A549 (cell line): Measurements from ENCODE around the gene SLC22A31.

Experiments
- RCOR1 ChIP-seq: fragments of 150-350 bp; IDR thresholded peaks from 2 replicates; pipeline ENCODE4 v1.6.1; 2014; ENCODE audit warnings: antibody characterized with exemption, low read length, low read depth
- TF ChIP-seq, protein P1 (sequence below): fragments of >200 bp; sonication (Bioruptor Twin); formaldehyde crosslinking; IDR thresholded peaks from 3 replicates; pipeline ENCODE4 v1.5.1; 2016
- TF ChIP-seq, protein P2 (sequence below): fragments of 200-600 bp; sonication (generic); IDR thresholded peaks from 2 replicates; pipeline ENCODE4 v1.6.1; 2016; ENCODE audit warnings: antibody characterized with exemption, mild to moderate bottlenecking, moderate library complexity
- TF ChIP-seq, protein P3 (sequence below): IDR thresholded peaks from 2 replicates; pipeline ENCODE4 v1.6.1; 2012

DNA sequence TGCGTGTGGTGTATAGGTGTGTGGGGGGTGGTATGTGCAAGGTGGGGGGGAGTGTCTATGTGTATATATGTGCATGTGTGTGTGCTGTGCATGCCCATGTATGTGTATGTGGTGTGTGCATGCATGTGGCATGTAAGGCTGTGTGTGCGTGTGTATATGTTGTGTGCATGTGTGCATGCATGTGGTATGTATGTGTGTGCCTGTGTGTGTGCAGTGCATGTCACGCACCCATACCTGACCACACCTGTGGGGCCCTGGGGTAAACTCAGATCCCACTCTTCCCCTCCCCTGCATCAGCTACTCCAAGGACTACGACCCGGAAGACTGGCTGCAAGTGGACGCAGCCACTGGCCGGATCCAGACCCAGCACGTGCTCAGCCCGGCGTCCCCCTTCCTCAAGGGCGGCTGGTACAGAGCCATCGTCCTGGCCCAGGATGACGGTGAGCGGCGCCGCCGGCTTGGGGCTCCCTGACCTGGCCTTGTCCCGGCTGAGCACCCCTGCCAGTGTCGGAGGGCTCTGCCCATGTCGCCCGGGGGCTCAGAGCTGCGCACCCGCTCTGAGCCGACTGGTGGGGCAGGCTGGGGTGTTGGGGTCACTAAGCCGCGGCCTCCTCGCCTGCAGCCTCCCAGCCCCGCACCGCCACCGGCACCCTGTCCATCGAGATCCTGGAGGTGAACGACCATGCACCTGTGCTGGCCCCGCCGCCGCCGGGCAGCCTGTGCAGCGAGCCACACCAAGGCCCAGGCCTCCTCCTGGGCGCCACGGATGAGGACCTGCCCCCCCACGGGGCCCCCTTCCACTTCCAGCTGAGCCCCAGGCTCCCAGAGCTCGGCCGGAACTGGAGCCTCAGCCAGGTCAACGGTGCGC lies 9.1 kb downstream of the SLC22A31 start:
- TF ChIP-seq, protein P1, sequence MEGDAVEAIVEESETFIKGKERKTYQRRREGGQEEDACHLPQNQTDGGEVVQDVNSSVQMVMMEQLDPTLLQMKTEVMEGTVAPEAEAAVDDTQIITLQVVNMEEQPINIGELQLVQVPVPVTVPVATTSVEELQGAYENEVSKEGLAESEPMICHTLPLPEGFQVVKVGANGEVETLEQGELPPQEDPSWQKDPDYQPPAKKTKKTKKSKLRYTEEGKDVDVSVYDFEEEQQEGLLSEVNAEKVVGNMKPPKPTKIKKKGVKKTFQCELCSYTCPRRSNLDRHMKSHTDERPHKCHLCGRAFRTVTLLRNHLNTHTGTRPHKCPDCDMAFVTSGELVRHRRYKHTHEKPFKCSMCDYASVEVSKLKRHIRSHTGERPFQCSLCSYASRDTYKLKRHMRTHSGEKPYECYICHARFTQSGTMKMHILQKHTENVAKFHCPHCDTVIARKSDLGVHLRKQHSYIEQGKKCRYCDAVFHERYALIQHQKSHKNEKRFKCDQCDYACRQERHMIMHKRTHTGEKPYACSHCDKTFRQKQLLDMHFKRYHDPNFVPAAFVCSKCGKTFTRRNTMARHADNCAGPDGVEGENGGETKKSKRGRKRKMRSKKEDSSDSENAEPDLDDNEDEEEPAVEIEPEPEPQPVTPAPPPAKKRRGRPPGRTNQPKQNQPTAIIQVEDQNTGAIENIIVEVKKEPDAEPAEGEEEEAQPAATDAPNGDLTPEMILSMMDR, result no peak
- TF ChIP-seq, protein P2, sequence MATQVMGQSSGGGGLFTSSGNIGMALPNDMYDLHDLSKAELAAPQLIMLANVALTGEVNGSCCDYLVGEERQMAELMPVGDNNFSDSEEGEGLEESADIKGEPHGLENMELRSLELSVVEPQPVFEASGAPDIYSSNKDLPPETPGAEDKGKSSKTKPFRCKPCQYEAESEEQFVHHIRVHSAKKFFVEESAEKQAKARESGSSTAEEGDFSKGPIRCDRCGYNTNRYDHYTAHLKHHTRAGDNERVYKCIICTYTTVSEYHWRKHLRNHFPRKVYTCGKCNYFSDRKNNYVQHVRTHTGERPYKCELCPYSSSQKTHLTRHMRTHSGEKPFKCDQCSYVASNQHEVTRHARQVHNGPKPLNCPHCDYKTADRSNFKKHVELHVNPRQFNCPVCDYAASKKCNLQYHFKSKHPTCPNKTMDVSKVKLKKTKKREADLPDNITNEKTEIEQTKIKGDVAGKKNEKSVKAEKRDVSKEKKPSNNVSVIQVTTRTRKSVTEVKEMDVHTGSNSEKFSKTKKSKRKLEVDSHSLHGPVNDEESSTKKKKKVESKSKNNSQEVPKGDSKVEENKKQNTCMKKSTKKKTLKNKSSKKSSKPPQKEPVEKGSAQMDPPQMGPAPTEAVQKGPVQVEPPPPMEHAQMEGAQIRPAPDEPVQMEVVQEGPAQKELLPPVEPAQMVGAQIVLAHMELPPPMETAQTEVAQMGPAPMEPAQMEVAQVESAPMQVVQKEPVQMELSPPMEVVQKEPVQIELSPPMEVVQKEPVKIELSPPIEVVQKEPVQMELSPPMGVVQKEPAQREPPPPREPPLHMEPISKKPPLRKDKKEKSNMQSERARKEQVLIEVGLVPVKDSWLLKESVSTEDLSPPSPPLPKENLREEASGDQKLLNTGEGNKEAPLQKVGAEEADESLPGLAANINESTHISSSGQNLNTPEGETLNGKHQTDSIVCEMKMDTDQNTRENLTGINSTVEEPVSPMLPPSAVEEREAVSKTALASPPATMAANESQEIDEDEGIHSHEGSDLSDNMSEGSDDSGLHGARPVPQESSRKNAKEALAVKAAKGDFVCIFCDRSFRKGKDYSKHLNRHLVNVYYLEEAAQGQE, result no peak
- TF ChIP-seq, protein P3, sequence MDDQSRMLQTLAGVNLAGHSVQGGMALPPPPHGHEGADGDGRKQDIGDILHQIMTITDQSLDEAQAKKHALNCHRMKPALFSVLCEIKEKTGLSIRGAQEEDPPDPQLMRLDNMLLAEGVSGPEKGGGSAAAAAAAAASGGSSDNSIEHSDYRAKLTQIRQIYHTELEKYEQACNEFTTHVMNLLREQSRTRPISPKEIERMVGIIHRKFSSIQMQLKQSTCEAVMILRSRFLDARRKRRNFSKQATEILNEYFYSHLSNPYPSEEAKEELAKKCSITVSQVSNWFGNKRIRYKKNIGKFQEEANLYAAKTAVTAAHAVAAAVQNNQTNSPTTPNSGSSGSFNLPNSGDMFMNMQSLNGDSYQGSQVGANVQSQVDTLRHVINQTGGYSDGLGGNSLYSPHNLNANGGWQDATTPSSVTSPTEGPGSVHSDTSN, result no peak
- no peak for TF ChIP-seq RCOR1
